ENCODE measurements around the gene AAMP.

- no peak for TF ChIP-seq CTCF (tag by site-specific recombination; IDR thresholded peaks at IDR 0.05)
- no peak for TF ChIP-seq REST (tag by site-specific recombination; IDR thresholded peaks at IDR 0.05)
These were observed 4.3 kb downstream of the AAMP start for GRCh38 chr2:218265626-218266025.

Measured in HEK293 (cell line).